Heart left ventricle (tissue), 13 donors: Measurements from ENCODE around the gene SYNGR1.
"Not testable (repeated sequence)": the region's sequence is repeated elsewhere in the genome, so short reads cannot be mapped to it uniquely, and the experiment has no call there.

Source experiments
- POLR2A ChIP-seq, 2 donors: fragments of 450-650 bp; IDR thresholded peaks; one replicate each; pipeline ENCODE4 v1.6.1; 2017; ENCODE audit warnings: antibody characterized with exemption in 2 of 2, mild to moderate bottlenecking in 2 of 2, moderate library complexity in 2 of 2
- TF ChIP-seq, protein P1 (sequence below), 12 donors: fragments of 200-600 bp; sonication (generic) in 4 of 12; IDR thresholded peaks; one replicate each; pipeline versions ENCODE4 v1.5.0 to v1.8.0; 2018 to 2022; ENCODE audit warnings: antibody characterized with exemption in 12 of 12, mild to moderate bottlenecking in 5 of 12
- donor health status: ischemic (EF 13 %, LVEDD 7.1; RV severe dilation, severe dysfunction).
- donor health status: DM: no; HTN: yes; CAD: no.
- donor health status: DM: no; HTN: no; CAD: no.
- donor health status: ischemic (EF 25% LVEDD 6.9; RV normal size, moderate dysfunction).
- donor health status: ischemic (EF 25% LVEDD 5.7; RV mildly dilated, moderate dysfunction).
- donor health status: ischemic (EF 35%, LVEDD 5.7; RV mildly dilated, moderate dysfunction).
- donor health status: nonischemic (EF 11% LVEDD 7.7; RV severe dilation, severe dysfunction).
- donor health status: DM: yes; HTN: yes; CAD: no.
- donor health status: PGD.
- donor health status: ischemic (EF 29% LVEDD 5.4; RV normal size, mild dysfunction).
- donor health status: nonischemic (EF 23%, LVEDD 6.1; RV moderate dilation, normal function).

DNA sequence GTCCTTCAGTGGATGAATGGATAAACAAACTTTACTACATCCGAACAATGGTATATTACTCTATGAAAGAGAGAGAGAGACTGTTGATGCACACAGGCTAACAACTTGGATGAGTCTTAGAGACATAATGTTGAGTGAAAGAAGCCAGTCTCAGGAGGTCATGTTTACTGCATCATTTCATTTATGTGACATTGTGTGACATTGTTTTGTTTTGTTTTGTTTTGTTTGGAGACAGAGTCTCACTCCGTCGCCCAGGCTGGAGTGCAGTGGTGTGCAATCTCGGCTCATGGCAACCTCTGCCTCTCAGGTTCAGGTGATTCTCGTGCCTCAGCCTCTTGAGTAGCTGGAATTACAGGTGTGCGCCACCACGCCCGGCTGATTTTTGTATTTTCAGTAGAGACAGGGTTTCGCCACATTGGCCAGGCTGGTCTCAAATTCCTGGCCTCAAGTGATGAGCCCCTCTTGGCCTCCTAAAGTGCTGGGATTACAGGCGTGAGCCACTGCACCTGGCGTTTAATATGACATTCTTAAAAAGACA, 62.1 kb downstream of the SYNGR1 start:
- not testable (repeated sequence) for TF ChIP-seq POLR2A (IDR thresholded peaks at IDR 0.05)
- TF ChIP-seq, protein P1, sequence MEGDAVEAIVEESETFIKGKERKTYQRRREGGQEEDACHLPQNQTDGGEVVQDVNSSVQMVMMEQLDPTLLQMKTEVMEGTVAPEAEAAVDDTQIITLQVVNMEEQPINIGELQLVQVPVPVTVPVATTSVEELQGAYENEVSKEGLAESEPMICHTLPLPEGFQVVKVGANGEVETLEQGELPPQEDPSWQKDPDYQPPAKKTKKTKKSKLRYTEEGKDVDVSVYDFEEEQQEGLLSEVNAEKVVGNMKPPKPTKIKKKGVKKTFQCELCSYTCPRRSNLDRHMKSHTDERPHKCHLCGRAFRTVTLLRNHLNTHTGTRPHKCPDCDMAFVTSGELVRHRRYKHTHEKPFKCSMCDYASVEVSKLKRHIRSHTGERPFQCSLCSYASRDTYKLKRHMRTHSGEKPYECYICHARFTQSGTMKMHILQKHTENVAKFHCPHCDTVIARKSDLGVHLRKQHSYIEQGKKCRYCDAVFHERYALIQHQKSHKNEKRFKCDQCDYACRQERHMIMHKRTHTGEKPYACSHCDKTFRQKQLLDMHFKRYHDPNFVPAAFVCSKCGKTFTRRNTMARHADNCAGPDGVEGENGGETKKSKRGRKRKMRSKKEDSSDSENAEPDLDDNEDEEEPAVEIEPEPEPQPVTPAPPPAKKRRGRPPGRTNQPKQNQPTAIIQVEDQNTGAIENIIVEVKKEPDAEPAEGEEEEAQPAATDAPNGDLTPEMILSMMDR (IDR thresholded peaks at IDR 0.05): not testable (repeated sequence)
